GM12878 (cell line): ENCODE data around the gene MGP. TPM values are rescaled to one million over a fixed set of nuclear protein-coding genes. Genes with fewer than 3 reads are reported as not detected.
A peak's percentile ranks its signal among the peaks of the same experiment; 100 is the strongest.

Source experiments
- ATAC-seq: fragments of 200-7000 bp; cut with Tn5 transposase; 3 replicates; pipeline ENCODE4 v1.9.1; 2020; ENCODE audit warnings: mild to moderate bottlenecking, moderate library complexity
- BruUV-seq: library from RNA; stranded (reverse); fragments of 400-500 nt; replicated peaks from 2 replicates; lab custom pipeline; 2021; lab: Mats Ljungman, UMichigan
- CTCF ChIA-PET: fragments of 300-600 bp; sonication (Branson Sonifier 250); formaldehyde crosslinking; extraction: SDS; loops from one replicate; lab custom pipeline; 2021; ENCODE audit warnings: inconsistent platforms; lab: Yijun Ruan, JAX
- POLR2A ChIA-PET: fragments of 350-600 bp; formaldehyde crosslinking; extraction: SDS; loops from one replicate; lab custom pipeline; 2021; ENCODE audit warnings: inconsistent platforms; lab: Charles Lee
- RAD21 ChIA-PET: fragments of 300-600 bp; sonication (Branson Sonifier 250); formaldehyde crosslinking; loops from one replicate; lab custom pipeline; 2023; ENCODE audit warnings: antibody characterized with exemption; ENCODE audit not compliant: unreplicated experiment; lab: Charles Lee
- SMC1A ChIA-PET: fragments of 300-600 bp; sonication (Branson Sonifier 250); formaldehyde crosslinking; loops from one replicate; lab custom pipeline; 2023; ENCODE audit not compliant: unreplicated experiment, uncharacterized antibody; lab: Charles Lee
- DNase-seq: peaks from one replicate; pipeline ENCODE4 v3.0.0-alpha.2; 2011; ENCODE audit warnings: low read depth, low spot score
- FAIRE-seq: peaks from 3 replicates; lab custom pipeline; 2011; peaks lifted over from hg19 to GRCh38; lab: Jason Lieb, UNC
- H2AFZ ChIP-seq: 2 replicates; pipeline ENCODE4 v1.6.0; 2011; ENCODE audit warnings: low read depth, low read length, control low read depth; ENCODE audit not compliant: control insufficient read depth
- H3K27ac ChIP-seq: 2 replicates; pipeline ENCODE4 v1.5.1; 2011; ENCODE audit warnings: control low read depth; ENCODE audit not compliant: control insufficient read depth, insufficient read depth
- H3K27me3 ChIP-seq, 2 experiments: replicated peaks in 1 of 2; 2 replicates each; pipeline versions ENCODE4 v1.6.0 to v1.6.1; 2011; ENCODE audit warnings: low read length in 1 of 2; ENCODE audit not compliant: control insufficient read depth in 2 of 2, insufficient read depth in 2 of 2
- H3K36me3 ChIP-seq, 2 experiments: 2 replicates each; pipeline ENCODE4 v1.5.1; 2011; ENCODE audit warnings: low read length in 1 of 2; ENCODE audit not compliant: control insufficient read depth in 2 of 2, insufficient read depth in 2 of 2
- H3K4me1 ChIP-seq: 2 replicates; pipeline ENCODE4 v1.6.1; 2011; ENCODE audit warnings: mild to moderate bottlenecking, low read length, moderate library complexity, mixed read lengths; ENCODE audit not compliant: control insufficient read depth, insufficient read depth
- H3K4me2 ChIP-seq: 2 replicates; pipeline ENCODE4 v1.6.0; 2011; ENCODE audit warnings: control low read depth; ENCODE audit not compliant: control insufficient read depth, insufficient read depth
- H3K4me3 ChIP-seq: fragments of 200-600 bp; sonication (generic); 2 replicates; pipeline ENCODE4 v1.5.1; 2016
- H3K79me2 ChIP-seq: 2 replicates; pipeline ENCODE4 v1.6.0; 2011; ENCODE audit warnings: low read length; ENCODE audit not compliant: control insufficient read depth, insufficient read depth
- H3K9ac ChIP-seq: 2 replicates; pipeline ENCODE4 v1.8.0; 2011; ENCODE audit warnings: low read length, control low read depth, mixed read lengths; ENCODE audit not compliant: control insufficient read depth, insufficient read depth
- H3K9me3 ChIP-seq: replicated peaks from 3 replicates; pipeline ENCODE4 v1.5.1; 2011; ENCODE audit warnings: mild to moderate bottlenecking, low read length; ENCODE audit not compliant: control insufficient read depth, insufficient read depth
- H4K20me1 ChIP-seq: 2 replicates; pipeline ENCODE4 v1.6.0; 2011; ENCODE audit not compliant: control insufficient read depth, insufficient read depth
- FOS ChIP-seq: IDR thresholded peaks from 3 replicates; pipeline ENCODE4 v1.6.1; 2011; ENCODE audit warnings: borderline replicate concordance; ENCODE audit not compliant: insufficient read length; ENCODE audit errors: extremely low read depth
- NBN ChIP-seq: fragments of 450-650 bp; IDR thresholded peaks from 2 replicates; pipeline ENCODE4 v1.6.1; 2016
- NR2C1 ChIP-seq: fragments of 450-650 bp; IDR thresholded peaks from 2 replicates; pipeline ENCODE4 v1.6.1; 2017; ENCODE audit warnings: antibody characterized with exemption, mild to moderate bottlenecking, moderate library complexity
- POU2F2 ChIP-seq: IDR thresholded peaks from 3 replicates; pipeline ENCODE4 v1.6.1; 2011; ENCODE audit warnings: low read depth, mild to moderate bottlenecking, low read length, borderline replicate concordance
- SP1 ChIP-seq: IDR thresholded peaks from one replicate; pipeline ENCODE4 v1.6.1; 2011; ENCODE audit warnings: low read depth, low read length
- SUPT20H ChIP-seq: IDR thresholded peaks from 2 replicates; pipeline ENCODE4 v1.6.1; 2011; ENCODE audit warnings: low read depth, mild to moderate bottlenecking, low read length, moderate library complexity, borderline replicate concordance; ENCODE audit not compliant: control insufficient read depth
- ZBTB33 ChIP-seq: fragments of 450-650 bp; IDR thresholded peaks from 2 replicates; pipeline ENCODE4 v1.6.1; 2017; ENCODE audit warnings: mild to moderate bottlenecking
- WGBS: methylation state at CpG from one replicate; pipeline ENCODE4 v1.1.6; 2016; ENCODE audit warnings: low lambda C conversion rate; ENCODE audit not compliant: insufficient replicate concordance, insufficient coverage; ENCODE audit errors: missing lambda C conversion rate; 5-methylcytosine and 5-hydroxymethylcytosine counted together
- in situ Hi-C: fragments of 300-500 bp; cut with MboI; formaldehyde crosslinking; loops from 9 replicates; pipeline ENCODE4 v1.14.3; 2018; ENCODE audit warnings: mixed read lengths
- intact Hi-C: fragments of 100-400 bp; cut with micrococcal nuclease; formaldehyde crosslinking; loops from one replicate; pipeline ENCODE4 v1.14.2; 2022; ENCODE audit not compliant: unreplicated experiment
- polyA plus RNA-seq, 11 experiments: library from polyadenylated mRNA; depleted of rRNA in 4 of 11; unstranded in 6 of 11; stranded (reverse) in 5 of 11; fragments of >200 nt; fragmentation: Nextera tagmentation in 4 of 11; fragmentation: Illumina TruSeq in 1 of 11; extraction: Ambion mirVana in 4 of 11; extraction: Trizol in 1 of 11; gene quantifications; 1 replicate in 1 of 11; 2 replicates in 10 of 11; pipeline versions ENCODE4 v1.2.1 to v1.2.3, GENCODE V29; 2011 to 2016; ENCODE audit warnings: inconsistent platforms in 2 of 11, missing spikeins in 2 of 11, low read depth in 1 of 11
- total RNA-seq, 4 experiments: library from RNA; depleted of rRNA in 3 of 4; stranded (reverse); fragments of >200 nt in 3 of 4; fragmentation: Illumina TruSeq in 1 of 4; extraction: Trizol in 1 of 4; gene quantifications; 2 replicates each; pipeline versions ENCODE4 v1.2.1 to v1.2.3, GENCODE V29; 2013 to 2021

The MGP gene
- total and polyA plus RNA-seq, 10 of the 15 experiments (the other 5 are each of a cell fraction or from before 2014, with no cell fraction given) = 0.21 to 1.2 TPM; not detected in 8

GRCh38 chr12:14903386-14904098, 17.9 kb upstream of the MGP start:
- CTCF ChIA-PET = interaction anchor here (0.7 to 2.1 kb wide), 7 partner anchors 9 to 108 kb away, joined by 4 to 7 read pairs (median 5); no protein-coding TSS in a partner anchor
- no peaks in the 10 kb centered on the region for H3K79me2 ChIP-seq
- H3K4me1 ChIP-seq = peaks cover 4% of the 10 kb centered on the region; the same call in 1 of the 2 replicates
- intact Hi-C loops = no loop called here
- TF ChIP-seq FOS (no peak), SP1 (no peak), ZBTB33 (no peak), SUPT20H (no peak), POU2F2 (no peak), NR2C1 (no peak), NBN (no peak)
- TF ChIP-seq, all 136 proteins: peak for 0
- 75% methylated on average over 5 of the region's 5 CpGs for WGBS
- POLR2A ChIA-PET = no interaction called here
- no peaks in the 10 kb centered on the region for H3K9me3 ChIP-seq
- RAD21 ChIA-PET = no interaction called here
- no peak overlapping the region for H3K4me3 ChIP-seq
- H3K27me3 ChIP-seq = no peaks in the 10 kb centered on the region
- ATAC-seq (peak; percentile 63), DNase-seq (no peak), FAIRE-seq (peak; percentile 13)
- in situ Hi-C loops = no loop called here
- H2AFZ ChIP-seq = no peak overlapping the region
- SMC1A ChIA-PET = interaction anchor here (0.7 to 2.1 kb wide), 10 partner anchors 12 to 101 kb away, joined by 3 to 6 read pairs (median 4); partner anchors contain the start of gene WBP11
- H3K9ac ChIP-seq = no peak overlapping the region
- H3K27ac ChIP-seq = no peak overlapping the region
- no peak overlapping the region for H3K4me2 ChIP-seq
- no TSS peak for BruUV-seq
- H4K20me1 ChIP-seq = no peaks in the 10 kb centered on the region
- no peaks in the 10 kb centered on the region for H3K36me3 ChIP-seq
